Activated CD4-positive, alpha-beta T cell treated with anti-CD3 and anti-CD28 coated beads for 36 hours (primary cell): ENCODE results near the gene USP46. TPM values are rescaled to one million over a fixed set of nuclear protein-coding genes. Genes with fewer than 3 reads are reported as not detected.

Experiments
- ATAC-seq: fragments of 200-7000 bp; cut with Tn5 transposase; one replicate; pipeline ENCODE4 v1.10.0; 2021; ENCODE audit warnings: mild to moderate bottlenecking, moderate library complexity
- CTCF ChIA-PET: fragments of 350-600 bp; sonication (Branson Sonifier 250); formaldehyde crosslinking; loops from one replicate; lab custom pipeline; 2021; ENCODE audit warnings: antibody characterized with exemption; lab: Charles Lee
- POLR2A ChIA-PET: fragments of 350-600 bp; sonication (Branson Sonifier 250); formaldehyde crosslinking; loops from one replicate; lab custom pipeline; 2021; ENCODE audit warnings: antibody characterized with exemption, inconsistent platforms; lab: Charles Lee
- DNase-seq: peaks from one replicate; pipeline ENCODE4 v3.0.0-alpha.2; 2020
- H3K27ac Mint-ChIP-seq: one replicate; pipeline ENCODE4 v1.8.0; 2021; ENCODE audit warnings: mixed read lengths
- H3K27me3 Mint-ChIP-seq: one replicate; pipeline ENCODE4 v1.8.0; 2021; ENCODE audit warnings: mixed read lengths
- H3K36me3 Mint-ChIP-seq: one replicate; pipeline ENCODE4 v1.8.0; 2021; ENCODE audit warnings: low read depth, mixed read lengths
- H3K4me1 Mint-ChIP-seq: one replicate; pipeline ENCODE4 v1.8.0; 2021; ENCODE audit warnings: mixed read lengths
- H3K4me3 Mint-ChIP-seq: one replicate; pipeline ENCODE4 v1.8.0; 2021; ENCODE audit warnings: mild to moderate bottlenecking, moderate library complexity, mixed read lengths
- H3K9me3 Mint-ChIP-seq: one replicate; pipeline ENCODE4 v1.8.0; 2021; ENCODE audit warnings: low read depth, mixed read lengths
- intact Hi-C, 2 experiments: fragments of 100-400 bp; cut with DNase I in 1 of 2; cut with micrococcal nuclease in 1 of 2; formaldehyde crosslinking; loops; one replicate each; pipeline versions ENCODE4 v1.14.2 to v1.15.1; 2022 to 2024; cut with DNase I, micrococcal nuclease
- total RNA-seq, 2 experiments: library from RNA; stranded (reverse); gene quantifications; one replicate each; pipeline ENCODE4 v1.2.3, GENCODE V29; 2021

USP46 gene
- total RNA-seq, 2 experiments from 2014 or later: 4.3 to 5.4 TPM

DNA sequence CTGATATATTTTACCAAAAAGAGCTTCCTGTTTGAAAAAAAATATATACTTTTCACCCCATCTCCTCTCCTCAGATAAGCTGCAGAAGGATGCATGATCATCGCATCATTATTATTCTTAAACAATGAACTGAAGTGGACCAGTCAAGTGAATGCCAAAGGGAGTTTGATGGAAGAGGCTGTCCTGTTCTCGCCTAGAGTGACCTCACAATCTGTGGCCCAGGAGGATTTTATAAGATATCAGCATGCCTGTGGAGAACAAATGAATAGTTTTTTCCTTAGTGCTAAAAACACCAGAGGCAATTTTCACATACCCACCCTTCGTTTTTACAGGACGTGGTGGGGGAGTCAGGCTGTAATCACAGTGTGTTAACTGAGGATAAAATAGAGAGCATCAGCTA, 112.7 kb downstream of the USP46 start:
- CTCF ChIA-PET: interaction anchor here (0.6 to 2.9 kb wide), 13 partner anchors 44 to 1644 kb away, joined by 3 to 27 read pairs (median 4); no protein-coding TSS in a partner anchor
- POLR2A ChIA-PET: no interaction called here
- Mint-ChIP-seq H3K4me3 (no peak overlapping the region), H3K27me3 (peaks cover 2% of the 10 kb centered on the region), H3K36me3 (no peaks in the 10 kb centered on the region), H3K4me1 (peaks cover 2% of the 10 kb centered on the region), H3K27ac (no peak overlapping the region), H3K9me3 (no peaks in the 10 kb centered on the region)
- intact Hi-C loops: loop anchor here (2.0 to 10.0 kb wide), 5 partner anchors 172 to 1688 kb away; partner anchors contain the start of gene ERVMER34-1 (in 1 of the 2)
- ATAC-seq (no peak), DNase-seq (no peak)

DNA sequence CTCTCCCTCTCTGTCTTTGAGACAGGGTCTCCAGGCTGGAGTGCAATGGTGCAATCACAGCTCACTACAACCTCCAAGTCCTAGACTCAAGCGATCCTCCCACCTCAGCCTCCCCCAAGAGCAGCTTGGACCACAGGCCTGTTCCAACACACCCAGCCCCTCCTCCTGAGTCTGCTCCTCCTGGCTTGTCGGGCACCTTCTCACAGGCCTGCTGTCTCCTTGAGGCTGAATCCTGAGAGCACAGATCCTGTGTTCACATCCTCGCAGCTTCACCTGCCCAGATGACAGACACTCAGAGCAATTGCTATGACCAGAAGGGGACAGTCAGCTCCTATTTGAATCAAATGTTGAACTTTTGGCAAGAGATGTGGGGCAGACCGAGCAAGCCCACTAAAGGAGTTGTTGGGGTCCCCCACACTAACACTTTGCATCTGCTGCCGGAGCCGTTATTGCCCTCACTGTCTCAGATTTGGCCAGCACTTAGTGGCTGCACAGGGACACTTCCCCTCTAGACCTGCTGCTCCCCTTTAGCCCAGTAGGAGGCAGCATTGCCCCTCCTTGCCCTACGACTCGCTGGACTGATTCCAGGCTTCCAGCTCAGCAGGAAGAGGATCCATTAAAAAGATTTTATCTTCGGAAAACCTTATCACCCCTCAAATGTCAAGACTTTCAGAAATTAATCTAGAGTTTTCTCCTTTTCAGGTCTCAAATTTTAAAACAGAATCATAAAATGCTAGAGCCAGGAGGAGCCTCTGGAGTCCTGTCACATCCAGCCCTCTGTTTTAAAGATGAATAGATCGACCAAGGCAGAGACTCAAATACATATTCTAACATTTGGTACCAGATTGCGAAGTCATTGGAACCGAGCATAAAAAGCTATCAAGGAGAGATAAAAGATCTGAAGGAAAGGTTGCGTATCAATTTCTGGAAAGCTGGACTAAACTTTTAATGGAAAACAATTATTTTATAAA, 113.7 kb downstream of the USP46 start:
- peaks cover 2% of the 10 kb centered on the region for H3K4me1 Mint-ChIP-seq
- H3K4me3 Mint-ChIP-seq: no peak overlapping the region
- ATAC-seq: peak; percentile 61
- DNase-seq: peak; percentile 76
- POLR2A ChIA-PET: interaction anchor here (0.5 kb wide), 1 partner anchor 318 kb away, joined by 3 read pairs; no protein-coding TSS in a partner anchor
- peaks cover 2% of the 10 kb centered on the region for H3K27me3 Mint-ChIP-seq
- no peaks in the 10 kb centered on the region for H3K36me3 Mint-ChIP-seq
- H3K9me3 Mint-ChIP-seq: no peaks in the 10 kb centered on the region
- CTCF ChIA-PET: interaction anchor here (0.5 to 2.9 kb wide), 38 partner anchors 9 to 1691 kb away, joined by 3 to 27 read pairs (median 3); no protein-coding TSS in a partner anchor
- H3K27ac Mint-ChIP-seq: no peak overlapping the region
- intact Hi-C loops: loop anchor here (2.0 to 10.0 kb wide), 6 partner anchors 119 to 1689 kb away; partner anchors contain the start of gene ERVMER34-1 (in 1 of the 2)

Other genes starting within 250 kb of the USP46 start
- gene ERVMER34-1, start 92.1 kb upstream of the USP46 start, total RNA-seq: under 1 TPM; 0.14 to 0.67 TPM
- gene RASL11B, start 203.0 kb upstream of the USP46 start, total RNA-seq: under 1 TPM; 0.23 to 0.25 TPM